ENCODE measurements around the gene CMIP. TPM values are rescaled to one million over a fixed set of nuclear protein-coding genes. Genes with fewer than 3 reads are reported as not detected.

CMIP gene
- total RNA-seq, 1 experiment from 2014 or later: 53.6 TPM

DNA sequence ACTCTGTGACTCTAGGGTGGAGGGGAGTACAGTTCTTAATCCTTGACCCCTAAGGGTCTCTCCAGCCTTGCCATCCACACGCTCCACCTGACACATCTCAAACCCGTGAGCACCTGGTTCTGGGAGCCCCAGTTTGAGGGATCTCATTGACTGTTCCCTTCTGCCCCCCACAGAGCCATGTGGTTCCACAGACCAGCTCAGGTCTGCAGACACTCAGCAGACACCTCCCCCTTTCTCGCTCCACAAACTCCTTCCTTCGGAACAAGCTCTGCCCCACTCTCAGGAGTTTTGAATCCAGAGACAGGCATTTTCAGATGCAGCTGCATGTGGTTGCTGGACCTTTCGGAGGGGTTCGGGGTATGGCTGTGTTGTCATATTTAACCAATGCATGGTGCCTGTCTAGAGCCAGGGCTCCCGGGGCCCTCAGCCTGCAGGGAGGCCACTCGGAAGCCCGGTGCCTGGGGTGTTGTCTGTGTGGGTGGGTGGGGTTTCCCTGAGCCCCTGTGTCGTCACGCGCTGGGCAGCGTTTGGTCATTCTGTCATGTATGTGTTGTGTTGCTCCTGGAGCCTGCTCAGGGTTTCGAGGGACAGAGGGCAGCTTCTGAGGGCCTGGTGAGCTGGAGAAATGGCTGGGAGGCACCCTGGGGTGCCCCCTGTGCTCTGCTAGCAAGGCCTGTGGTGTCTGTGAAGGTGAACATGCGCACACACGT lies 235.3 kb downstream of the CMIP start:
- BruUV-seq (replicated peaks): no TSS peak
- ChIA-PET POLR2A (interaction anchor here (0.7 kb wide), 1 partner anchor 16 kb away, joined by 4 read pairs; no protein-coding TSS in a partner anchor), CTCF (interaction anchor here (0.6 kb wide), 1 partner anchor 193 kb away, joined by 4 read pairs; no protein-coding TSS in a partner anchor)
- TF ChIP-seq, protein P1, sequence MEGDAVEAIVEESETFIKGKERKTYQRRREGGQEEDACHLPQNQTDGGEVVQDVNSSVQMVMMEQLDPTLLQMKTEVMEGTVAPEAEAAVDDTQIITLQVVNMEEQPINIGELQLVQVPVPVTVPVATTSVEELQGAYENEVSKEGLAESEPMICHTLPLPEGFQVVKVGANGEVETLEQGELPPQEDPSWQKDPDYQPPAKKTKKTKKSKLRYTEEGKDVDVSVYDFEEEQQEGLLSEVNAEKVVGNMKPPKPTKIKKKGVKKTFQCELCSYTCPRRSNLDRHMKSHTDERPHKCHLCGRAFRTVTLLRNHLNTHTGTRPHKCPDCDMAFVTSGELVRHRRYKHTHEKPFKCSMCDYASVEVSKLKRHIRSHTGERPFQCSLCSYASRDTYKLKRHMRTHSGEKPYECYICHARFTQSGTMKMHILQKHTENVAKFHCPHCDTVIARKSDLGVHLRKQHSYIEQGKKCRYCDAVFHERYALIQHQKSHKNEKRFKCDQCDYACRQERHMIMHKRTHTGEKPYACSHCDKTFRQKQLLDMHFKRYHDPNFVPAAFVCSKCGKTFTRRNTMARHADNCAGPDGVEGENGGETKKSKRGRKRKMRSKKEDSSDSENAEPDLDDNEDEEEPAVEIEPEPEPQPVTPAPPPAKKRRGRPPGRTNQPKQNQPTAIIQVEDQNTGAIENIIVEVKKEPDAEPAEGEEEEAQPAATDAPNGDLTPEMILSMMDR (IDR thresholded peaks at IDR 0.05; ENCODE audit: unreplicated experiment): no peak
- no peaks in the 10 kb centered on the region for H3K9me3 Mint-ChIP-seq (ENCODE audit: unreplicated experiment)
- no peaks in the 10 kb centered on the region for H3K4me1 Mint-ChIP-seq (ENCODE audit: insufficient read depth, unreplicated experiment)
- no peak for DNase-seq (ENCODE audit: unreplicated experiment)
- peaks cover 57% of the 10 kb centered on the region for H3K36me3 Mint-ChIP-seq (ENCODE audit: insufficient read depth, unreplicated experiment)
- no peak overlapping the region for H3K4me3 Mint-ChIP-seq (ENCODE audit: unreplicated experiment)
- no peak overlapping the region for H3K27ac Mint-ChIP-seq (ENCODE audit: low read depth, unreplicated experiment)
- intact Hi-C loops (cut with micrococcal nuclease): no loop called here
- no peaks in the 10 kb centered on the region for H3K27me3 Mint-ChIP-seq (ENCODE audit: insufficient read depth, unreplicated experiment)

DNA sequence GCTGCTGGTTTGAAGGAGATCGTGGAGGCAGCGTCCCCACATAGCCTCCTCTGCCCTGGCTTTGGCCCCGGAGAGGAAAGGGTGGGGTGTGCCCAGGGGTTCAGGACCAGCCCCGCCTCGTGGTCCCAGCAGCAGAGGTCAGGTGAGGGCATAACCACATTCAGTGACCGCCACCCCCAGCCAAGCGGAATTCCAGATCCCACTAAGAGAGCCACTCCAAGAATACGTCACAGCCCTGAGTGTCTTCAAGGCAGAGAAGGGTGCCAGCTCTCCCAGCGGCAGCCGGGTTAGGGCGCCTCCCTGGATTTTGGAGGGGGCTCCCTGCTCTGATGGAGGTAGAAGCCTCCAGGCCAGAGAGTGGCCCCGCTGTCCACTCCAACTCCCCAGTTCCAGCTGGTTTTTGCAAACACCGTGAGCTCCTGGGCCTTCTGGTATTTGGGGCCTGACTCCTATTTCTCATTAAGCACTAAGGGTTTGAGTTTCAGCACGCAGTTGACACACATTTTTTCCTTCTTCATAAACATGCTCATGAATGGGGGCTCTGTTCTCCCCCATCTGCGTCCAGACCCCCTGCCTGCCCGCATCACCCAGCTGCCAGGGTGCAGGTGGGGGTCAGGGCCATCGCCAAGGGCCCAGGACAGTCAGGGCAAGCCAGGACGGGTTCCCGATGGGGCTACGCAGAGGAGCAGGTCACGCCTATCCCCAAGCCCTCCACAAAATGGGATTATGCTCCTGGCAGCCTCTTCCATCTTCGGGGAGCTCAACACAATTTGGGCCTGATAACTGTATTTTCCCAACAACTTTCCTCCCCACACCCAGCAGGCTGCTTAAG lies 236.1 kb downstream of the CMIP start:
- no peak overlapping the region for H3K4me3 Mint-ChIP-seq (ENCODE audit: unreplicated experiment)

DNA sequence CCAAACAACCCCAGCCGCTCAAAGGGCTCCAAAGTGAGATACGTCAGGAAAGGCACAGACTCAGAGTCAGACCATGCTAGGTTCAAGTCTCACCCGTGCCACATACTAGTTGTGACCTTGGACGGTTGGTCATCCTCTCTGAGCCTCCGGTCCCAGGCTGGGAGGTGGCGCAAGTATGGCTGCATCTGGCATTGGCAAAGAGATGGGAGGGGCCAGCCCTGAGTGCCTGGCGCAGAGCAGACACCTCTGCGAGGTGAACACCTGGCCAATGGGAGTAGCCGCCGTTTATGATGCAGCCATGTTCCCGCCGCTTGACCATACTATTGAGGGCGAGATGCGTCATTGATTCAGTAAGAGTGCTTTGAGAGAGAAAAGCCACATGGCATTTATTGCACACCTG lies 236.7 kb downstream of the CMIP start:
- no peaks in the 10 kb centered on the region for H3K27me3 Mint-ChIP-seq (ENCODE audit: insufficient read depth, unreplicated experiment)
- TF ChIP-seq, protein P1 (IDR thresholded peaks at IDR 0.05; ENCODE audit: unreplicated experiment): no peak
- CTCF ChIA-PET: no interaction called here
- no peak overlapping the region for H3K4me3 Mint-ChIP-seq (ENCODE audit: unreplicated experiment)
- BruUV-seq (replicated peaks): no TSS peak
- H3K36me3 Mint-ChIP-seq (ENCODE audit: insufficient read depth, unreplicated experiment): peaks cover 46% of the 10 kb centered on the region
- intact Hi-C loops (cut with micrococcal nuclease): no loop called here
- POLR2A ChIA-PET: no interaction called here
- no peak overlapping the region for H3K27ac Mint-ChIP-seq (ENCODE audit: low read depth, unreplicated experiment)
- no peaks in the 10 kb centered on the region for H3K9me3 Mint-ChIP-seq (ENCODE audit: unreplicated experiment)
- no peak for DNase-seq (ENCODE audit: unreplicated experiment)
- H3K4me1 Mint-ChIP-seq (ENCODE audit: insufficient read depth, unreplicated experiment): no peaks in the 10 kb centered on the region

More for the DNA sequence above, 236.1 kb downstream of the CMIP start:
- no peaks in the 10 kb centered on the region for H3K4me1 Mint-ChIP-seq (ENCODE audit: insufficient read depth, unreplicated experiment)
- intact Hi-C loops (cut with micrococcal nuclease): no loop called here
- CTCF ChIA-PET: interaction anchor here (0.6 kb wide), 1 partner anchor 193 kb away, joined by 4 read pairs; no protein-coding TSS in a partner anchor
- POLR2A ChIA-PET: interaction anchor here (0.7 kb wide), 1 partner anchor 16 kb away, joined by 4 read pairs; no protein-coding TSS in a partner anchor
- no TSS peak for BruUV-seq (replicated peaks)
- no peaks in the 10 kb centered on the region for H3K27me3 Mint-ChIP-seq (ENCODE audit: insufficient read depth, unreplicated experiment)
- TF ChIP-seq, protein P1 (IDR thresholded peaks at IDR 0.05; ENCODE audit: unreplicated experiment): no peak
- DNase-seq (ENCODE audit: unreplicated experiment): no peak
- H3K36me3 Mint-ChIP-seq (ENCODE audit: insufficient read depth, unreplicated experiment): peaks cover 49% of the 10 kb centered on the region
- no peak overlapping the region for H3K27ac Mint-ChIP-seq (ENCODE audit: low read depth, unreplicated experiment)
- no peaks in the 10 kb centered on the region for H3K9me3 Mint-ChIP-seq (ENCODE audit: unreplicated experiment)

DNA sequence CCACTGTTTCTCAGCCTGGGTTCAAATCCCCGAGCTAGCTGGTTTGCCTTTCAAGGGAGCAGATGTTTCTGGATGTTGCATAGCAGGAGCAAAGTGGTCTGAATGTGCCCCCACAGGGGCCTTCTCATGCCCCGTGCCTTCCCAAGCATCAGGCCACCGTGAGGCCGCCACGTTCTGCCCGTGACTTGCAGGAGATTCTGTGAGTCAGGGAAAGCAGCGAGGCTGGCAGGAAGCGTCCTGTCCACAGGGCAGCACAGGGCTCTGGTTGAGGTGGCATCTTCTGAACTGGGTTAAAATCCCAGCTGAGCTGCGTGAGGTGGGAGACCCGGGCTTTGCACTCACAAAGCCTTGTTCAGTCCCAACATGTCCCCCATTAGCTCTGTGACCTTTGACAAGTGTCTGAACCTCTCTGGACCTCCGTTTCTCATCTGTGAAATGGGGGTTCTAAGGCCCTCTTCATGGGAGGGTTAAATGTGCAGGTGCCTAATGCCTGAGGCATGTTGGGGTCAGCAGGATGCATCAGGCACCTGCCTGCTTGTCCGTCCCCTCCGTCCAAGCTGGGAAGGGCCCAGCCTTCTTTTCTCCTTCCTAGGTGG lies 239.7 kb downstream of the CMIP start:
- intact Hi-C loops (cut with micrococcal nuclease): no loop called here
- ChIA-PET CTCF (interaction anchor here (1.0 kb wide), 1 partner anchor 19 kb away, joined by 3 read pairs; no protein-coding TSS in a partner anchor), POLR2A (no interaction called here)
- Mint-ChIP-seq H3K36me3 (ENCODE audit: insufficient read depth, unreplicated experiment) (peaks cover 23% of the 10 kb centered on the region), H3K4me3 (ENCODE audit: unreplicated experiment) (no peak overlapping the region), H3K27ac (ENCODE audit: low read depth, unreplicated experiment) (no peak overlapping the region), H3K27me3 (ENCODE audit: insufficient read depth, unreplicated experiment) (no peaks in the 10 kb centered on the region), H3K9me3 (ENCODE audit: unreplicated experiment) (no peaks in the 10 kb centered on the region), H3K4me1 (ENCODE audit: insufficient read depth, unreplicated experiment) (no peaks in the 10 kb centered on the region)
- no TSS peak for BruUV-seq (replicated peaks)
- no peak for DNase-seq (ENCODE audit: unreplicated experiment)
- TF ChIP-seq, protein P1 (IDR thresholded peaks at IDR 0.05; ENCODE audit: unreplicated experiment): no peak
